Fibroblast of pulmonary artery (primary cell): ENCODE data around the gene NKG7.

Source experiments
- DNase-seq: peaks from one replicate; pipeline ENCODE4 v3.0.0-alpha.2; 2010; ENCODE audit warnings: low read depth
- H3K4me3 ChIP-seq: replicated peaks from 2 replicates; pipeline ENCODE4 v1.5.1; 2011; ENCODE audit warnings: low read depth, mild to moderate bottlenecking, control low read depth, low read length, moderate library complexity
- TF ChIP-seq, protein P1 (sequence below): IDR thresholded peaks from 2 replicates; pipeline ENCODE4 v1.5.1; 2011; ENCODE audit warnings: mild to moderate bottlenecking, control low read depth, low read length, inconsistent platforms; ENCODE audit errors: missing control alignments

Gene NKG7

DNA sequence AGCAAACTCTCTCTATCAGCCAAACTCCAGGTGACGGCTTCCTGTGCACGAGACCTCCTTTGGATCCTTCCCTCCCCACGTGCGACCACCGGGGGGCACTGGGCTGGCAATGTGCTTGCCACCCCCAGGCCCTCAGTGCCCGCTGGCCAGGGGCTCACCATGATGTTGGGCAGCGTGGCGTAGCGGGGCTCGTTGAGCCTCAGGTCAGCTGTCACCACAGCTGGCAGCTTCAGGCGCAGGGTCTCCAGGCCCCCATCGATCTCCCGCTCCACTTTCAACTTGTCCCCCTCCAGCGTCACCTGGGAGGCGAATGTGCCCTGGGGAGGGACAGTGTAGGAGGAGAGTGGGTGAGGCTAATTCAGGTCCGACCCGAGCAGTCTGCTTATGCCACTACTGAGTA lies 25.7 kb downstream of the NKG7 start:
- TF ChIP-seq, protein P1, sequence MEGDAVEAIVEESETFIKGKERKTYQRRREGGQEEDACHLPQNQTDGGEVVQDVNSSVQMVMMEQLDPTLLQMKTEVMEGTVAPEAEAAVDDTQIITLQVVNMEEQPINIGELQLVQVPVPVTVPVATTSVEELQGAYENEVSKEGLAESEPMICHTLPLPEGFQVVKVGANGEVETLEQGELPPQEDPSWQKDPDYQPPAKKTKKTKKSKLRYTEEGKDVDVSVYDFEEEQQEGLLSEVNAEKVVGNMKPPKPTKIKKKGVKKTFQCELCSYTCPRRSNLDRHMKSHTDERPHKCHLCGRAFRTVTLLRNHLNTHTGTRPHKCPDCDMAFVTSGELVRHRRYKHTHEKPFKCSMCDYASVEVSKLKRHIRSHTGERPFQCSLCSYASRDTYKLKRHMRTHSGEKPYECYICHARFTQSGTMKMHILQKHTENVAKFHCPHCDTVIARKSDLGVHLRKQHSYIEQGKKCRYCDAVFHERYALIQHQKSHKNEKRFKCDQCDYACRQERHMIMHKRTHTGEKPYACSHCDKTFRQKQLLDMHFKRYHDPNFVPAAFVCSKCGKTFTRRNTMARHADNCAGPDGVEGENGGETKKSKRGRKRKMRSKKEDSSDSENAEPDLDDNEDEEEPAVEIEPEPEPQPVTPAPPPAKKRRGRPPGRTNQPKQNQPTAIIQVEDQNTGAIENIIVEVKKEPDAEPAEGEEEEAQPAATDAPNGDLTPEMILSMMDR: no peak
- H3K4me3 ChIP-seq: no peak overlapping the region
- no peak for DNase-seq

DNA sequence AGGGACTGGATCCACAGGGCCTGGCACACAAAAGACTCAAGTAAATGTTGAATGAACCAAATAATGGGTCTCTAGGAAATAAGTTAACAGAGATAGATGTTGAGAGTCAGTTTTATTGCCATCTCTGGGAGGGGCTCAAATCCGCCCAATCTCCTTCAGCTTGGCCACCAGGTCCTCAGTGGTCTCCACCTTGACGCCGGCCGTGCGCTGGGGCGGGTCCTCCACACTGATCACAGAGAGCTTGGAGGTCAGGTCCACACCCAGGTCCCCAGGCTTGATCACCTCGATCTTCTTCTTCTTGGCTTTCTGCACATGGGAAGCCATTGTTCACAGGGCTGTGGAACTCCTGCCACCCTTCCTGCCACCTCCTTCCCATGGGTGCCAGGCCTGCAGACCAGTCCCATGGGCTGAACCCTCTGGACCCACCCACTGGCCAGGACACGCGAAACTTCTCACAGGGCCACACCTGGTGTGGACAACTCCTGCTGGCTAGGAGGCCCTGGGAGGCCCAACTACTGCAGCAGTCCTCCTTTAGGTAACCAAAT lies 27.3 kb downstream of the NKG7 start:
- TF ChIP-seq, protein P1: no peak
- no peak overlapping the region for H3K4me3 ChIP-seq

DNA sequence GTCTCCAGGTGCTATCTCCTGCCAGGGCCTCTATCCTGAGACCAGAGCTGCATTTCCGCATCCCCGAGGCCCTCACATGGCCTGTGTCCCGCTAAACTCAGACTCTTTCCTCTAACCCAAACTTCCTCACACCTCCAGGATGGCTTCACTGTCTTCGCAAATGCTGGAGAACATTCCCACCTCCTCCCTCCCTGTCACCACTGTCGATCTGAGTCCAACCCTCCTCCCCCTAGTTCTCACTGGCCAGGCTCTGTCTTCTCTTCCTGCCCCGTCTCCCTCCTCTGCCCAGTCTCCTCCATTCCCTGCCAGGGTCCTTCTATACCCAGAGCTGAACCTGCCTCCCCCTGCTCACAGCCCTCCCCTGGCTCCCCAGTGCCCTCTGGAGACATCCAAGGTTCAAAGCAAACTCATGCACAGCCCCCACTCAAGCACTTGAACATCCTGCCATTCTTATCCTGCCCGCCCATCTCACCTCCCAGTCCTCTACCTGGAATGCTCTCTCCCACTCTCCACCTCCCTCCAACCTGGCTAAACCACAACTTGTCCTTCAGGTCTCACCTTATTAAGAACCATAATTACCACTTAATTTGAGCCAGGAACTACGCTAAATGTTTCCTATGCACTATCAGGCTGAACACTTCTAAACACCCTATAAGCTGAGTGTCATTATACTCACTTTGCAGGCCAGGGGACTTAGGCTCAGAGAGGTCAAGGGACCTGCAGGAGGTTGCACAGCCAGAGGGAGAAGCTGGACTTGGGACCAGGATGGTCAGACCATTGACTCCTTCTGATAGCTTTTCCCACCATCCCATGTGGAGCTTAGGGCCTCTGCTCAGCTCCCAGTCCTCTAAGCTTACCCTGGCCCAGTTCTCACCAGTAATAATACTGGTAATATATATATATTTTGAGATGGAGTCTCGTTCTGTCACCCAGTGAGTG lies 29.6 kb downstream of the NKG7 start:
- no peak overlapping the region for H3K4me3 ChIP-seq
- no peak for DNase-seq
- TF ChIP-seq, protein P1: no peak

More for the DNA sequence above, 27.3 kb downstream of the NKG7 start:
- no peak for DNase-seq

DNA sequence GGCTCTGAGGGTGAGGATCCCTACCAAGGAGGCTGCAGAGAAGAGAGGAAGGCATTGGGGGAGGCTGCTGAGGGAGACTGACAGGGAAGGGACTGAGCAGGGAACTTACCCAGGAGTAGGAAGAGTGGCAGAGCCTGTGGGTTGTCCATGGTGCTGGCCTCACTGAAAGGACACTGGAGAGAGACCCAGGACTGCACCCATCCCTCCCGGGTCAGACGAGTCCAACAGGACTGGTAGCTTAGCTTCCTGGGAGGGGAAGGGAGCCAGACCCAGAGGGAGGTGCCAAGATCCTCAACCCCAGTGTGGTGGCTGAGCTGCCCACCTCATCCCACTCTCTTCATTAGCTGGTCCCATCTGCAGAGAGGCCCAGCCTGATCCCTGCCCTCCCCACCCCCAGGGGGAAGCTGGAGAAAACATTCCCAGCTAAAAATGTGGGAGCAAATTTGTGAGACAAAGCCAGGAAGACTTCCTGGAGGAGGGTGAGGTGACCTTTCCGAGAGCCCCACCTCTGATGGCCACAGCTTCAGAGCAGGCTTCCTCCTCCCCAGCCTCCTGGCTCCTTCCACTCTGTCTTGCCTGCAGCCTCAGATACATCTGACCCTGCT lies 30.4 kb downstream of the NKG7 start, which contains the start of gene VSIG10L:
VSIG10L (minus strand) TSS at position 164 of the 605 bp plus-strand sequence; CDS start at position 149, 15 bp downstream.
- TF ChIP-seq, protein P1: no peak
- H3K4me3 ChIP-seq: no peak within 1 kb of the TSS

DNA sequence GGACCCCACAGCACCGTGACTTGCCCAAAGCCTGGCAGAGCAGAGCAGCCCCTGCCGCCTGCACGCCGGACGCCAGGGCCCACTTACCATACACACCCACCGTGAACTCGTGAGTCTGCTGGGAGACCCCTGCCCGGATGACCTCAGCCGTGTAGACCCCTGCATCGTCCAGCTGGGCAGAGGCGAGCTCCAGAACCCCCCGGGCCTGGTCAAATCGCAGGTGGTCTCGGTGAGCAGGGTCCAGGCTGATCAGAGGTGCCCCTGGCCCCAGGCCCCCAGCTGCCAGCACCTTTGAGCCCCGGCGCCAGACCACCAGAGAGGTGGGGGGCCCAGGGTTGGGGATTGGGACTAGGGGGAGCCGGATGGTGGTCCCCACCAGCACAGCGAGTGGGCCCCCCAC lies 31.4 kb downstream of the NKG7 start:
- TF ChIP-seq, protein P1: no peak
- DNase-seq: no peak
- H3K4me3 ChIP-seq: no peak overlapping the region

More for the DNA sequence above, 30.4 kb downstream of the NKG7 start, which contains the start of gene VSIG10L:
- DNase-seq: no peak

DNA sequence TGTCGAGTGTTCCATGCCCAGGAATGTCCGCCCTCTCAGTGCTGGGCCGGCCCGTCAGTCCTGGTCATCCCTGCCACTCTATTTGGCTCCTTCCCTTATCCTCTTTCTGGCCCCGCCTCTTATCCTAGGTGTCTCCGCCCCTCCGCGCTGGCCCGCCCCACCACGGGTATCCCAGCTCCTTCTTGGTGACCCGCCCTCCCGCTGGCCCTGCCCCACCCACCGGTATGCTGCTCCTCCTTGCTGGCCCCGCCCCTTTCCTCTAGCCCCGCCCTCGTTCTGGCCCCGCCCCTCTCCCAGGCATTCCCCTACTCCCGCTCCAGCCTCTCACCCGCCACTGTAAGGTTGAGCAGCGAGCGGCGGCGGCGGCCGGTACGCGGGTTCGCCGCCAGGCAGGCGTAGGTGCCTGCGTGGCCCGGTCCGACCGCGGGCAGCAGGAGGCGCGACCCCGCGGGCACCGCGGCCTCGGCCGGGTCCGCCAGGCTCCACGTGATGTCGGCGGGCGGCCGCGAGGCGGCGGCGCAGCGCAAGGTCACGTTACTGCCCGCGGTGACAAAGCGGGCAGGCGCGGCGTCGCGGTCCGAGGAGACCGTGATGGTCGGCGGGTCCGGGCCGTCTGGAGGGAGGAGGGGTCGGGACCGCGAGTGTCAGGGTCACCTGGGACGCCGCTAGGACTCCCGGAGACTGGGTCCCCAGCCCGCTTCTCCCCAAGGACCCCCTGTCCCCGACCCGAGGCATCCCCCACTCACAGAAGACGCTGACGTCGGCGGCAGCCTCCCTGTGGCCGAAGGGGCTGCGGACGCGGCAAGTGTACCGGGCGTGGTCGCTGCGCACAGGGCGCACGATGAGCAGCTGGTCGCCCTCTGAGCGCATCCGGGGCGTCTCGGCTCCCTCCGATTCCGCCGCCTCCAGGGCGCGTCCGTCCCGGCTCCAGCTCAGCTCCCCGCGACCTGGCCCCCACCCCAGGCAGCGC lies 32.5 kb downstream of the NKG7 start:
- TF ChIP-seq, protein P1: no peak
- peak; percentile 98 for DNase-seq
- H3K4me3 ChIP-seq: peak overlapping the region; percentile 71
